ENCODE data around the gene GSE1. TPM values are rescaled to one million over a fixed set of nuclear protein-coding genes. Genes with fewer than 3 reads are reported as not detected.

GSE1 gene
- total and polyA plus RNA-seq, 2 experiments from 2014 or later = 32.4 to 135 TPM

GRCh38 chr16:85641776-85642176, 28.7 kb downstream of the GSE1 start (continued):
- TF ChIP-seq ZNF462 (CRISPR knock-in tag; IDR thresholded peaks at IDR 0.05) (no peak), EZH2phosphoT487 (IDR thresholded peaks at IDR 0.05; ENCODE audit: unreplicated experiment) (no peak), REST (IDR thresholded peaks at IDR 0.05; ENCODE audit: unreplicated experiment) (no peak), EZH2 (IDR thresholded peaks at IDR 0.05; ENCODE audit: low read depth, unreplicated experiment) (no peak)

GRCh38 chr16:85642762-85643358, 29.7 kb downstream of the GSE1 start:
- no peaks in the 10 kb centered on the region for H3K27me3 ChIP-seq (ENCODE audit: insufficient read depth)
- ATAC-seq (no peak), DNase-seq (ENCODE audit: low spot score) (no peak)
- no peak overlapping the region; the same call in 1 of the 2 replicates for H3K27ac ChIP-seq (ENCODE audit: low read depth)
- H3K27ac Mint-ChIP-seq = no peak overlapping the region; the same call in 1 of the 2 replicates
- H3K9me3 Mint-ChIP-seq = no peaks in the 10 kb centered on the region
- H3K36me3 ChIP-seq (ENCODE audit: insufficient read depth) = no peaks in the 10 kb centered on the region
- peaks cover 23% of the 10 kb centered on the region for H4K20me1 ChIP-seq (replicated peaks; ENCODE audit: insufficient read depth)
- H3K27me3 Mint-ChIP-seq (ENCODE audit: insufficient read depth, low read depth, poor library complexity) = peaks cover 13% of the 10 kb centered on the region
- H3K4me3 ChIP-seq = no peak overlapping the region
- H3K36me3 Mint-ChIP-seq (ENCODE audit: low read depth) = peaks cover 5% of the 10 kb centered on the region
- H3K4me3 Mint-ChIP-seq = no peak overlapping the region
- H3K79me2 ChIP-seq (replicated peaks; ENCODE audit: insufficient read depth) = peaks cover 85% of the 10 kb centered on the region
- H3K4me1 ChIP-seq (ENCODE audit: insufficient read depth) = 0 out of 2 replicates have a peak, but pooled peaks cover 4% of the 10 kb centered on the region
- H3F3A ChIP-seq (replicated peaks; ENCODE audit: low read depth) = no peaks in the 10 kb centered on the region
- peaks cover 9% of the 10 kb centered on the region for H3K4me1 Mint-ChIP-seq
- no peak overlapping the region for H2AFZ ChIP-seq
- no peaks in the 10 kb centered on the region for H3K9me2 ChIP-seq (ENCODE audit: insufficient read depth)
- H3K4me2 ChIP-seq = no peak overlapping the region
- TF ChIP-seq CTCF (conservative IDR thresholded peaks at IDR 0.05; ENCODE audit: low read depth in 2 of 2) (no peak), CREB1 (CRISPR knock-in tag; IDR thresholded peaks at IDR 0.05; ENCODE audit: low read depth) (no peak), EZH2 (IDR thresholded peaks at IDR 0.05; ENCODE audit: low read depth, unreplicated experiment) (no peak), STAT1 (IDR thresholded peaks at IDR 0.05; ENCODE audit: unreplicated experiment) (no peak), ZNF331 (CRISPR knock-in tag; IDR thresholded peaks at IDR 0.05; ENCODE audit: low read depth) (no peak), ETS1 (IDR thresholded peaks at IDR 0.05) (no peak), ZNF114 (CRISPR knock-in tag; IDR thresholded peaks at IDR 0.05) (no peak), JUNB (IDR thresholded peaks at IDR 0.05; ENCODE audit: unreplicated experiment) (no peak)
